ENCODE data around the gene FAM111A.

Gene FAM111A

GRCh38 chr11:59200423-59200746 is 57.7 kb downstream of the FAM111A start:
- DNase-seq (ENCODE audit: low read depth) = no peak

GRCh38 chr11:59201353-59201752 is 58.7 kb downstream of the FAM111A start:
- DNase-seq (ENCODE audit: low read depth) = no peak

All from stimulated activated CD8-positive, alpha-beta memory T cell treated with anti-CD3 and anti-CD28 coated beads, Interleukin-15, amount 100 ng/mL, for 24 hours (primary cell).